HG03060 (cell line): ENCODE data around the gene NEO1.
"Not testable (repeated sequence)": the region's sequence is repeated elsewhere in the genome, so short reads cannot be mapped to it uniquely, and the experiment has no call there.

ENCODE experiments used
- ATAC-seq: cut with Tn5 transposase; IDR thresholded peaks from one replicate; pipeline ENCODE4 v1.9.1; 2021; ENCODE audit warnings: low read depth, moderate number of reproducible peaks; ENCODE audit not compliant: unreplicated experiment

Gene NEO1

DNA sequence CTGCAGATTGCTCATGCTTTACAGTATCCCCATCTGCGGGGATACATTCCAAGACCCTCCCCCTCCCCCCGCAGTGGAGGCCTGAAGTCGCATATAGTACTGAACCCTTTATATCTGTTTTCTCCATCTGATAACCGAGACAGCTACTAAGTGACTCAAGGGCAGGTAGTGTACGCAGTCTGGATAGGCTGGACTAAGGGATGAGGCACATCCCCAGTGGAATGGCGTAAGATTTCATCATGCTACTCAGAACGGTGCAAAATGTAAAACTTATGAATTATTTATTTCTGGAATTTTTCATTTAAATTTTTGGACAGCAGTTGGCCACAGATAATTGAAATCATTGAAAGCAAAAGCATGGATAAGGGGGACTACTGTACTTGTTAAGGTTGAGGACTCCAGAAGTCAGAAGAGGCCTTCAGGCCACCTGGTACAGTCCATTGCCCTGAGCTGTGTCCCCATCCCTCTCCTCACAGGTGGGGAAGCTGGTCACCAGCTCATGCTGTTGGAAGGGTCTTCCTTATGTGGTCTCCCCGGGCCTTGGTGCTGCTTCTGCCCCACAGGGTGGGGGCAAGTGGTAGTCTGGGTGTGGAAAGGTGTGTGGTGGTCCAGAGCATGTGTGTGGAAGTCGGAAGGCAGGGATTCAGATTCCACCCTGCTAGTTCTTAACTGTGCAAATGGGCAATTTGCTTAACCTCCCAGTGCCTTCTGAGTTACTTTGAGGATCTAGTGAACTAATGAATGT, 244.5 kb downstream of the NEO1 start:
- no peak for ATAC-seq

DNA sequence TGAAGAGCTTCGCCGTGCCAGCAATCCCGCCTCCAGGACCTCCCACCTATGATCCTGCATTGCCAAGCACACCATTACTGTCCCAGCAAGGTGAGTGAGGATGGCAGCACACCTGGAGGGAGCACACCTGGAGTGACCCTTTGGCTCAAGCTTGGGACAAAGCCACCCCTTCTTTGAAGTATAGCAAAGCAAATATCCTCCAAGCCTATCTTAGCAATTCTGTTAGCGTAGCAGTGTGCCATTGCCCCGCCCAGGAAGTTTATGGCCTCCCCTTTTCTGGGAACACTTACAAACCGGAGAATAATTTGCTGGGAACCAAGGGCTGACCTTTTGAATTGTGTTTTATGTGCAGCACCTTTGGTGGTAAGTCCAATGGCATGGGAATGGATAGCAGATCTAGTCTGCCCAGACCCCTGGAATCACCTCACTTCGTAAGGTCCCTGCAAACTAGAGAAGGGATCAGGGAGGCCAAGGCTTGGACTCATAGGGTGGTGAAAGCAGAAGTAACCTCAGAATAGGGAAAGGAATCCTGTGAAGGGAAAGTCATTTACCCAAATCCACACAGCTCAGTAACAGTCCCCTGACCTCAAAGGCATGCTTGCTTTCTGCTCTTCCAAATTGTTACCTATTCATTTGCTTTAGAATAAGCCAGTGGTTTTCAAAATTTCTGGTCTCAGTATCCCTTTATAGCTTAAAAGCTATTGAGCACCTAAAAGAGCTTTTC, 246.4 kb downstream of the NEO1 start:
- ATAC-seq = no peak

DNA sequence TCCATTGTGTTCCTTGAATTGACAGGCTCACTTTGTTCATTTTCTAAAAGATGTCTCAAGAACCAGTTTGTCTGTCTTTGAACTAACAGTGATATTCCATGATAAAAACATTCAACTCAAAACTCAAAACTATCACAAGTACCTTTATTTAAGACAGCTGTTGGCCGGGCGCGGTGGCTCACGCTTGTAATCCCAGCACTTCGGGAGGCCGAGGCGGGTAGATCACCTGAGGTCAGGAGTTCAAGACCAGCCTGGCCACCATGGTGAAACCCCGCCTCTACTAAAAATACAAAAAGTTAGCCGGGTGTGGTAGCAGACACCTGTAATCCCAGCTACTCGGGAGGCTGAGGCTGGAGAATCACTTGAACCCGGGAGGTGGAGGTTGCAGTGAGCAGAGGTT, 248.0 kb downstream of the NEO1 start:
- ATAC-seq = not testable (repeated sequence)

DNA sequence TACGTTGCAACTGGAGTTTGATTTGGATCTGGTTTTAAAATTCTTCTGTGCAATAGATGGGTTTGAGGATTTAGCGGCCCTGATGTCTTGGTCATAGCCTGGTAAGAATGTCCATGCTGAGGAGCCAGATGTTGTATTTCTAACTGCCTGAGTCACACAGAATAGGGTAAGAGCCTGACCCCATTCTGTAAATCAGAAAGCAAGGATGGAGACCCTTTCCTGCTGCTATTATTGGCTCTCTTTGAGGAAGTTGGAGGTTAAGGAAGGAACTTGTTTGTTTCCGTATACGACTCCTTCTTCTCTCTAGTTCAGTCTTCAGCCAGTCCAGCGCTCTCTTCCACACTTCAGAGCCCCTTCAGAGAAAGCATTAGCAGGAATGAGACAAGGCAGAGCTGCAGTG, 251.4 kb downstream of the NEO1 start:
- no peak for ATAC-seq

DNA sequence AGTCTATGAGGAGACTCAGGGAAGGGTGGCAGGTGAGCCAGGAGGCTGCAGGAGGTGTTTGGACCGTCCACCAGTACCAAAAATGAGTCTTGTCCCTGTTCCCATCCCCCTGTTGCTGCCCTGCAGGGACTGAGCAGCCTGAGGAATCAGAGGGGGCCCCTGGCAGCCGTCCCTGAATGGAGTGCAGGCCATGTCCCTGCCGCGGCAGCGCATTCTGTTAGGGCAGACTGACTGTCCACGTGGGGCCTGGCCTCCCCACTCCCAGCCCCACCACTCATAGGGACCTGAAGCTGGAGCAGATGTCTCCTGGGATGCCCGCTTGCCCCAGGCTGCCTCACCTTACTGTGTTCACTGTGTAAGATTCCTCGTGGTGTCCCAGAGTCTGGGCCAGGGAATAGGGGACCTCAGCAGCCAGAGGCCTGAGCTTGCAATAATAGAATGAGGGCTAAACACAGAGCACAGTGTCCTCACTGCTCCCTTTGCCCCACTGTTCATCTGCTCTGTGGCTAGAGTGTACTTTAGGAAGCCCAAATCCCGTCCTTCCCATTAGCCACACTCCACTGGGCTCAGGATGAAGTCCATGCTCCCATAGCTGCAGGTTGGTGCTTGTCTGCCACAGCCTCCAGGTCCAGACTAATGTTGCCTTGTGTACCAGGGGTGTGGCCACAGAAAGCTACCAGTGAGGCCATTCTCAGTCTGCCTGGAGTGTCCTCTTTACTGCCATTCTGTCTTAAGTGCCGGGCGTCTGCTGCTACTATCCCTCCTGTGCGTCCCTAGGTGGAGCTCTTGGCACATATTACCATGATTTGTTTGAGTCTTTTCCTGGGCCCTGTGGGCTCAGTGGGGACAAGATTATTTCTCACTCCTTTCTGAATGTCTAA, 253.3 kb downstream of the NEO1 start:
- no peak for ATAC-seq

DNA sequence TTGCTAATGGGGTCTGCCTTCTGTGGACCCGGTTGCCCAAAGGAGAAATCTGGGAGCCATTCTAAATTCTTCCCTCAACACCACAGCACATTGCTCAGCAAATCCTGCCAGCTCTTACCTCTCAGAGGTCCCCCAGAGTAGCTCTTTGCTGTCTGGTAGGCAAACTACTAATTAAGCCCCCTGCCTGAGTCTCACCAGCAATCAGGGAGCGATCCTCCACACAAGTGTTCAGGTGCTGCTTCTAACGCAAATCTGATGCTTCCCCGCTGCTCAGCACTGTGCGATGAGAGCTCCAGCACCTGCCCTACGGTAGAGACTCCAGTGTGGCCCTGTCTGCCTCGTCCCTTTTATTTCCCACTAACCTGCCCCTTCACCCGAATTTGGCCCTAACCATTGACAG, 256.0 kb downstream of the NEO1 start:
- no peak for ATAC-seq

DNA sequence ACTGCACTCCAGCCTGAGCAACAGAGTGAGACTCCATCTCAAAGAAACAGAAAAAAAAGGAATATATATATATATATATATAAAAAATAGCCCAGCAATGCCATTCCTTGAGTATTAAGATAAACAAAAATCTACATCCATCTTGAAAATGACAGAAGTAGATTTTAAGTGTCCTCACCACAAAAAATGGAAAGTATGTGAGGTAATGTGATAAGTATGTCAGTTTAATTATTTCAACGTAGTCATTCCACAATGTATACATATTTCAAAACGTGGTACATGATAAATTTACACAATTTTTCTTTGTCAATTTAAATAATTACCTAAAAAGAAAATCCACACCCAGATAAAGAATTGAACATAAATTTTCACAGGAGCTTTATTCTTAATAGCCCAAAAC, 261.6 kb downstream of the NEO1 start:
- no peak for ATAC-seq

DNA sequence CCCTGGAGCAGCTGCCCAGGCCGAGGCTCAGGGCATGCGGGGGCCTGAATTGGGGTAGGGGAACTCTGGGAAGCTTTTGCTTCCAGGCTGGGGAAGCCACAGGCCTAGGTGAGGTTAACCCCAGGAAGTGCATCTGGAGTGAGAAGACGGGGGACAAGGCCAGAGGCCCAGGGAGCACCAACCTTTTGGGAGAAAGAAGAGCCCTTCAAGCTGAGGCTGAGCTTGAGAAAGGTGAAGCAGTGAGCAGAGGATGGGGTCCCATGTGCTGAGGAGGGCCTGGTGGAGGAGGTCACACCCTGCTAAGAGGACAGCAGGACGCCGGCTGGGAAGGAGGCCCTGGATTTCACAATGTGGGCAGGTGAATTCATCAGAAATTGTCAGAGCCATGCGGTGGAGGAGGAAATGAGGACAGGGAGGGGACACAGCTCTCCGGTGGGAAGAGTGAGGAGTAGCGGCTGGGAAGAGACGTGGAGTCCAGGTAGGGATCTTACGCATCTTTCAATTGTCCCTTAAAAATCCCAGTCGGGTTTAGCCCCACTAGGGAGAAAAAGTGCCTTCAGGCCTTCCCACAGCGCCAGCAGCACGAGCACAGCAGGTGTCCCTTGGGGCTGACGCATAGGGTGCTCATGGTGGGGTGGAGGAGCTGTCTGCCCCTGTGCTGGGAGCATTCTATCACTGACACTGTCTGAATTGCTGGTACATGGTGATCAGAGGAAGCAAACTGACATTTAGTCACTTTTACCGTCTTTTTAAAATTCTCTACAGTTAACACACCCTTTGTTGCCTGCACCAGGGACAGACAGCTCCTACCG, 265.6 kb downstream of the NEO1 start:
- ATAC-seq = no peak

DNA sequence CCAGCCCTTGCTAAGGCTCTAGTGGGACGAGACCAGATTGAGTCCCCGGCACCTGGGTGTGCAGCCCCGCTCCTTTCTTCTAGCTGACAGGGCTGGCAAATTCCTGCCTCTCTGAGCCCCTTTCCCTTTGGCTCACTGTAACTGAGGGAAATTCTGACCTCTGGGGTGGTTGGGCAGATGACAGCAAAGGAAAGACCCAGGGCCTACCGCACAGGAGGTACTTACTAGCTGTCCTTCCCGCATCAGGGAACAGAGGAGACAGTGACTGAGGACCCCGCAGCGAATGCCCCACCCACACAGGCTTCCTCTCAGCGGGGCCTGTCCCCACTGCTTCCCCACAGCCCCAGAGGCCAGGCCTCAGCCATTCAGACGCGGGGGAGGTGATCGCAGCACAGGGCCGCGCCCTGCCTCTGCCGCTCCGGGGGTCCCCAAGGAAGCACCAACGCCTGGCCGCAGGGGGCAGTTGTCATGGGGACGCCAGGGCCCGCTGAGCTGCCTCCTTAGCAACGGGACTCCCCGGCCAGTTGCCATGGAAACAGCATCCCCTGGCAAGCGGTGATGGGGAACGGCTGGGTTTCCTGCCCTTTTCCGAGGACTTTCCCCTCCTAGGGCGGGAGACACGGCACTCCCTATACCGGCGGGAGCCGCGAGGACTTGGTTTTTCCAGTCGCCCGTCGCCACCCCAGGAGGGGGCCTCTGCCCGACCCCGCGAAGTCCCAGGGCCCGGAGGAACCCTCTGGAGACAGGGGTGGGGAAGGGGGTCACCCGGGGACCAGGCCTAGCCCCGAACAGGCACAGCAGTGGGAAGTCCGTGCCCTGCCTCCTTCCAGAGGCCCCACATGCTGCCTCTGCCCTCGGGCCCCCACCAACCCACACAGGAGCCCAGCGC, 266.4 kb downstream of the NEO1 start:
- ATAC-seq = no peak

DNA sequence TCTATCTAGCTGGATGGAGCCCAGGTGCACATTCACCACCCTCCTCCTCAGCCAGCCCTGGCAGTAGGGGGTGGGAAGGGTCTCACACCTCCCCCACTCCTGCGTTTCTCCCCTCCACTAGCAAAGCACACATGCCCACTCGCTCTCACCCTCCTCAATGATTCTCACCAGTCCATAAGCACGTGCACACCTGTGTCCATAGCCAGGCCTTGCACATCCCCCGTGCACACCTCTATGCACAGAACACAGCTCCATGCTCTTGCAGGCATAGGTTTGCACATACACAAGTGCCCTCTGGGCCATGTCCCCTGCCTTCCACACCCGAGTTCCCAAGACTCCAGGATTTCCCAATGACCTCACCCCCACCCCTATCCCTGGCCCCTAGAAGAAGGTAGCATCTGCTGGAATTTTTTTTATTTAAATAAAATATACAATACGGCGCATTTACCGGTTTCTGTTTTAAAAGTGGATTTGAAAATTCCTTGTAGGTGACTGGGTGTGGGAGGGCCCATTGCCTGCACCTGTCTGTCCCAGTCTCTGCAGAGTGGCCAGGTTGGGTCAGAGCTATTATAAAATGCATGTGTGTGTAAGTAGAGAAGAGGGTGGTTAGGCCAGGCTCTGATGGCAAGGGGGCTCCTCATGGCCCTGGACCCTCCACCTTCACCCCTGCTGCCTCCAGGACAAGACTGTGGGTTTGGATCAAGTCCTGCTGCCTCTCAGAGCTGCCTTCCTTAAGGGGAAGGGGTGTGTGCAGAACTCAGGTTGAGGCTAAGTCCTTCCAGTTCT, 267.4 kb downstream of the NEO1 start:
- no peak for ATAC-seq

DNA sequence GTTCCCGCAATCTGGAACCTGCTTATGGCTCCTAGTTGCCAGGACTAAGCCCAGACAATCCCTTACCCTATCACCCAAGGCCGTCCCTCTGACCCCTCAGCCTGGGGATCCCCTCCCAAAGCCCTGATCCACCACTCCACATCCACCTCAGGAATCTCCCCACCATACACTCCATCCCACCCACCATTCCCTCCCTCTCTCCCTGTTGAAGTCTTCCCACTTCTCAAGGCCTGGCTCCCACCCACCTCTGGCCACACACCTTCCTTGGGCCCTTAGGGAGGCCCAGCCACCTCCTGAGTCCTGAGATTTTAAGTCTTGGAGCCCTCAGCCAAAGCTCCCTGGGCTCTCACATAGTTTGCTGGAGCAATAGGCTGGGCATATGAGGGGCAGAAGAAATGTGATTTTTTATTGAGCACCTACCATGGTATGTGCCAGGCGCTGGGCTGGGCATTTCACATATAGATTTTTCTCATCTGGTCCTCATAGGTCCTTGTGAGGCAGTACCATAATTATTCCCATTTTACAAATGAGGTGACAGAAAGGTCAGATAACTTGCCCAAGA, 268.4 kb downstream of the NEO1 start:
- ATAC-seq = no peak

DNA sequence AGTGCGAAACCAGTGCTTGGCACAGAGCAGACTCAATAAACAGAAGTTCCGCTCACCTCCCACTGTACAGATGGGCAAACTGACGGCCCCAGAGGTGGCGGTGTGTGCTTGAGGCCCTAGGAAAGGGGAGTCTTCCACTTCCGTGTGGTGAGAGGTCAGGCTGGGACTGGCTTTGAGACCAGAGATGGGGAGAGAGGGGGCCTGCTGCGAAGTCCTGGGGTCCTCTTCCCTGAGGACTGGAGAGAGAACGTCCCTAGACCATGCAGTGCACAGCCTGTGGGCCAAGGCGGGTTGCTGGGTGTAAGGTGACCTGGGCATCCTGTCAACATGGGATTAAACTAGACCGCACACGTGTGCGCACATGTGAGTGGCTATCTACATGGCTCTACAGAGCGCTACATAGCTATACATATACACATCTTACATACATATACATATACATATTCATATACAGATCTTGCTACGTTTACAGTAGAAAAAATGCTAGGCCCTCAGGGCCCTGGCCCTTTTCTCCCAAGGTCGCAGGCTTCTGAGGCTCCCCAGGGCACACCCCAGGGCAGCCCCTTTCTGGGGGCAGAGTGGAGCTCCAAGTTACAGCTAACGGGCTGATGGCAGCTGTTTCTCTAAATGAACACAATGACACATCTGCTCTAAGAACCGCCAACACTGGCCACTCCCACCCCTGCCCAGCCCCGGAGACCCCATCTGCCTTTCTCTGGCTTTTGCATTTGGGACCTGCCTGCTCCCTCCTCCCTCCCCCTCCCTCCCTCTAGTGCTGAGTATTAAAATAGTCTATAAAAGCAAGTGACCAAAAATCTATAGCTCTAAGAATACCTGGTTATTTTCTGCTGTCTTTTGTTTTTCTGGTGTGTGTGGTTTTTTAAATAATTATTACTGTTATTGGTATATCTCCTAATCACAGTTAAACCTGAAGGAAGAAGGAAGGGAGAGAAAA, 269.5 kb downstream of the NEO1 start:
- no peak for ATAC-seq

DNA sequence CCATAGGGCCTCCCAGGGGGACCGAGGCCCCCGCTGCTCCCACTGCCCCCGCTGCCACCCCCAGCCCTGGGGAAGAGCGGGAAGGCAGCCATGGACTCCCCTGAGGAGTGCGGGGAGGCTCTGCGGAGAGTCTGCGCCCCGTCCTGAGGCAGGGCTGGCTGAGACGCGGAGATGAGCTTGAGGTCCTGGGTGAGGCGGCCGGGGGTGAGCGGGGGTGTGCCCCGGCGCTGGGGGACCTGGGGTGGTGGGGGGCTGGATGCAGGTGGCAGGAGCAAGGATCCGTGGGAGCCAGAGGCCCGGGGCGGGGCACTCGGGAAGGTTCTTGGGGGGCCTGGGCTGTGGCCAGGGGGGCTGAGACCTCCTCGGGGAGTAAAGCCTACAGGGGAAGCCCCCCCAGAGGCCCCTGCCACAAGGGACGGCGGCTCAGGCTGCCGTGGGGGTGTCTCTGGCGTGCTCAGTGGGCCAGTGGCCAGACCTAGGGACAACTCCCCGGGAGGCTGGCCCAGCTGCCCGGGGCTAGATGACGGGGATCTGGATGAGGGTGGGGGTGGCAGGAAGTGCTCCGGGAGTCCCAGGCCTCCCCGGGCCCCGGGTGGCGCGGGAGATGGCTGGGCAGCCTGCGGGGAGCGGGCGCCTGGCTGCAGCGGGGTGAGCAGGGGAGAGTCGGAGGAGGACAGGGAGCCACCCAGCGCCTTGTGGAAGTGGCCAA, 270.6 kb downstream of the NEO1 start:
- no peak for ATAC-seq

DNA sequence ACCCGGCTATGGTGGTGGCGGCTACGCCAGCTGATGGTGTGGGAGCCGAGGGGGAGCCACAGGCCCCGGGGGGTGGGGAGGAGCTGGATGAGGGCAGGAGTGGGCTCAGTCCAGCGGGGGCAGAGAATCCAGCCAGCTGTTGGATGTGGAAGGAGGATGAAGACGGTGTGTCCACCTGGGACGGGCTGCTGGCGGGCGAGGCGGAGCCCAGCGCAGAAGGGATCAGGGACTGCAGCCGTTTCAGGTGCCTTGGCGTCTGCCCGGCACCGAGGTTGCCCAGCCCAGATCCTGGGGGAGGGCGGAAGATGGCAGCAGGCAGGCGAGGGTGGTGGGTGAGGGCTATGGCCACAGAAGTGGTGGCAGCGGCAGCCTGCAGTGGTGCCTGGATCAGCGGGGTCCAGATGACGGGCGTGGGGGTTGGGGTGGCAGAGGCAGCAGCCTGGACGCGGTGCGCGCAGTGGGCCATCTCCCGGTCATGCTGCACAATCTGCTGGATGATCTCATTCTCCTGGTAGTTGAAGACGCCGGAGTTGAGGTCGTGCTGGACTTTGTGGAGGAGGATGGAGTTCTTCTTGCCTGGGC, 271.2 kb downstream of the NEO1 start:
- no peak for ATAC-seq

DNA sequence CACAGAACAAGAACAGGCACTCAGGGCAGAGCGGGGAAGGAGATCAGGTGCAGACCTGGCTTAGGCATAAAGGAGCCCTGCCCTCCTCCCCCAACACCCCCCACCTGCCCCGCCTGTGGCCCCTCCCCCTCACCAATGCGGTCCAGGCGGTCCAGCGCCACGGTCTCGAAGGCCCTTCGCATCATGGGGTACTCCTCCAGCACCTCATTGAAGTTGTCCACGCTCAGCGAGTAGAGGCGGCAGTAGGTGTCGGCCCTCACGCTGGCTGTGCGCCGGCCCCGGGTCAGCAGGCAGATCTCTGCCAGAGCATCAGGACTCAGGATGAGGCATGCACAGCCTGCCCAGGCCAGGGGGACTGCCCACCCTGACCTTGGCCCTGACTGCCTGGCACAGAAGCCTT, 271.7 kb downstream of the NEO1 start:
- ATAC-seq = no peak

DNA sequence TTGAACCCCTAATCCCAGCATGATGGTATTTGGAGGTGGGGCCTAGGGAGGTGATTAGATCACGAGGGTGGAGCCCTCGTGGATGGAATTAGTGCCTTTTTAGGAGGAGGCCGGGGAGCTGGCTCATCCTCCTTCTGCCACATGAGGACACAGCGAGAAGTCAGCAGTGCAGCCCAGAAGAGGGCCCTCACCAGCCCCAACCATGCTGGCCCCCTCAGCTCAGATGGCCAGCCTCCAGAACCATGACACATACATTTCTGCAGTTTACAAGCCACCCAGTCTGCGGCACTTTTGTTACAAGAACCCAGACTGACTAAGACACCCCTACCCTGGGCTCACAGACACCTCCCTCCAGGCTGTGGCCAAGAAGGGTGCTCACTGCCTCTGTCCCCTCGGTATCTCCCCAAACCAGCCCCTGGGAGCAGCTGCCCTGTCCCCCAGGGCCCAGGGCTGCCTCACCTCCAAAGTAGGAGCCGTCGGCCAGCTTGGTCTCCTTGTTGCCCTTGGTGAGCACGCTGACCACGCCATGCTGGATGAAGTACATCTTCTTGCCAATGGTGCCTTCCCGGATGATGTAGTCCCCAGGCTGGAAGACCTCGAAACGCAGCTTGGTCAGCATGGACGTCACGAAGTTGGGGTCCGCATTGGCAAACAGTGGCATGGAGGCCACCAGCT, 272.4 kb downstream of the NEO1 start:
- ATAC-seq = no peak
